Stimulated activated memory B cell treated with anti-CD40 and anti-IgM and Interleukin-4, amounts not matched to agents 10 μg/mL and 1 μg/mL and 100 μg/mL, for 72 hours (primary cell): ENCODE data around the gene TRIM42.

Source experiments
- ATAC-seq: fragments of 150-1000 bp; cut with Tn5 transposase; 2 replicates; pipeline ENCODE4 v1.10.0; 2021
- H3K27ac Mint-ChIP-seq: one replicate; pipeline ENCODE4 v1.8.0; 2022; ENCODE audit warnings: mild to moderate bottlenecking, mixed read lengths
- H3K27me3 Mint-ChIP-seq: one replicate; pipeline ENCODE4 v1.8.0; 2022; ENCODE audit warnings: mixed read lengths
- H3K36me3 Mint-ChIP-seq: one replicate; pipeline ENCODE4 v1.8.0; 2022; ENCODE audit warnings: mixed read lengths
- H3K4me1 Mint-ChIP-seq: one replicate; pipeline ENCODE4 v1.8.0; 2022; ENCODE audit warnings: mixed read lengths
- H3K4me3 Mint-ChIP-seq: one replicate; pipeline ENCODE4 v1.8.0; 2022; ENCODE audit warnings: mild to moderate bottlenecking, moderate library complexity, mixed read lengths
- H3K9me3 Mint-ChIP-seq: one replicate; pipeline ENCODE4 v1.8.0; 2022; ENCODE audit warnings: mixed read lengths

Gene TRIM42

GRCh38 chr3:140702281-140702680 lies 24.4 kb downstream of the TRIM42 start:
- ATAC-seq: no peak
- H3K27ac Mint-ChIP-seq: no peak overlapping the region
- H3K36me3 Mint-ChIP-seq: no peaks in the 10 kb centered on the region
- H3K4me3 Mint-ChIP-seq: no peak overlapping the region
- H3K4me1 Mint-ChIP-seq: no peaks in the 10 kb centered on the region
- no peaks in the 10 kb centered on the region for H3K27me3 Mint-ChIP-seq
- H3K9me3 Mint-ChIP-seq: peaks cover 7% of the 10 kb centered on the region

- Mint-ChIP-seq H3K4me1 (no peaks in the 10 kb centered on the region), H3K4me3 (no peak overlapping the region), H3K27ac (no peak overlapping the region), H3K9me3 (peaks cover 7% of the 10 kb centered on the region), H3K36me3 (no peaks in the 10 kb centered on the region), H3K27me3 (no peaks in the 10 kb centered on the region)
- no peak for ATAC-seq
These were observed 25.6 kb downstream of the TRIM42 start for GRCh38 chr3:140703496-140703895.

- Mint-ChIP-seq H3K27ac (no peak overlapping the region), H3K36me3 (no peaks in the 10 kb centered on the region), H3K9me3 (peaks cover 7% of the 10 kb centered on the region), H3K27me3 (no peaks in the 10 kb centered on the region), H3K4me3 (no peak overlapping the region), H3K4me1 (no peaks in the 10 kb centered on the region)
- ATAC-seq: no peak
These were observed 26.9 kb downstream of the TRIM42 start for GRCh38 chr3:140704733-140705132.

- no peak for ATAC-seq
- Mint-ChIP-seq H3K27ac (no peak overlapping the region), H3K9me3 (peaks cover 7% of the 10 kb centered on the region), H3K36me3 (no peaks in the 10 kb centered on the region), H3K27me3 (no peaks in the 10 kb centered on the region), H3K4me3 (no peak overlapping the region), H3K4me1 (no peaks in the 10 kb centered on the region)
These were observed 28.1 kb downstream of the TRIM42 start for GRCh38 chr3:140705954-140706353.

- H3K27ac Mint-ChIP-seq: no peak overlapping the region
- no peak overlapping the region for H3K4me3 Mint-ChIP-seq
- H3K36me3 Mint-ChIP-seq: no peaks in the 10 kb centered on the region
- no peaks in the 10 kb centered on the region for H3K4me1 Mint-ChIP-seq
- H3K9me3 Mint-ChIP-seq: peaks cover 7% of the 10 kb centered on the region
- no peak for ATAC-seq
- H3K27me3 Mint-ChIP-seq: no peaks in the 10 kb centered on the region
These were observed 28.5 kb downstream of the TRIM42 start for GRCh38 chr3:140706360-140706759.

GRCh38 chr3:140708815-140709214 lies 31.0 kb downstream of the TRIM42 start:
- no peaks in the 10 kb centered on the region for H3K4me1 Mint-ChIP-seq
- H3K4me3 Mint-ChIP-seq: no peak overlapping the region
- peaks cover 8% of the 10 kb centered on the region for H3K27me3 Mint-ChIP-seq
- peaks cover 7% of the 10 kb centered on the region for H3K9me3 Mint-ChIP-seq
- H3K27ac Mint-ChIP-seq: no peak overlapping the region
- H3K36me3 Mint-ChIP-seq: no peaks in the 10 kb centered on the region
- no peak for ATAC-seq

GRCh38 chr3:140709751-140710150 lies 31.9 kb downstream of the TRIM42 start:
- Mint-ChIP-seq H3K36me3 (no peaks in the 10 kb centered on the region), H3K27me3 (peaks cover 8% of the 10 kb centered on the region), H3K9me3 (peaks cover 7% of the 10 kb centered on the region), H3K4me3 (no peak overlapping the region), H3K4me1 (no peaks in the 10 kb centered on the region), H3K27ac (no peak overlapping the region)
- no peak for ATAC-seq

- Mint-ChIP-seq H3K27me3 (peaks cover 8% of the 10 kb centered on the region), H3K4me1 (no peaks in the 10 kb centered on the region), H3K9me3 (peaks cover 7% of the 10 kb centered on the region), H3K27ac (no peak overlapping the region), H3K36me3 (no peaks in the 10 kb centered on the region), H3K4me3 (no peak overlapping the region)
- ATAC-seq: no peak
These were observed 33.0 kb downstream of the TRIM42 start for GRCh38 chr3:140710711-140711389.

GRCh38 chr3:140711390-140712035 lies 33.6 kb downstream of the TRIM42 start:
- Mint-ChIP-seq H3K4me1 (no peaks in the 10 kb centered on the region), H3K9me3 (peaks cover 3% of the 10 kb centered on the region), H3K4me3 (no peak overlapping the region), H3K27ac (no peak overlapping the region), H3K27me3 (peaks cover 8% of the 10 kb centered on the region), H3K36me3 (no peaks in the 10 kb centered on the region)
- no peak for ATAC-seq

GRCh38 chr3:140712301-140712700 lies 34.4 kb downstream of the TRIM42 start:
- Mint-ChIP-seq H3K4me3 (no peak overlapping the region), H3K9me3 (no peaks in the 10 kb centered on the region), H3K4me1 (no peaks in the 10 kb centered on the region), H3K27me3 (peaks cover 8% of the 10 kb centered on the region), H3K27ac (no peak overlapping the region), H3K36me3 (no peaks in the 10 kb centered on the region)
- ATAC-seq: no peak

GRCh38 chr3:140715035-140715434 lies 37.2 kb downstream of the TRIM42 start:
- Mint-ChIP-seq H3K36me3 (no peaks in the 10 kb centered on the region), H3K9me3 (no peaks in the 10 kb centered on the region), H3K4me1 (no peaks in the 10 kb centered on the region), H3K27me3 (peaks cover 8% of the 10 kb centered on the region), H3K27ac (no peak overlapping the region), H3K4me3 (no peak overlapping the region)
- no peak for ATAC-seq

GRCh38 chr3:140717921-140718320 lies 40.1 kb downstream of the TRIM42 start:
- H3K4me1 Mint-ChIP-seq: no peaks in the 10 kb centered on the region
- peaks cover 11% of the 10 kb centered on the region for H3K27me3 Mint-ChIP-seq
- no peak overlapping the region for H3K4me3 Mint-ChIP-seq
- H3K27ac Mint-ChIP-seq: no peak overlapping the region
- peaks cover 3% of the 10 kb centered on the region for H3K9me3 Mint-ChIP-seq
- no peak for ATAC-seq
- H3K36me3 Mint-ChIP-seq: no peaks in the 10 kb centered on the region

- ATAC-seq: no peak
- no peaks in the 10 kb centered on the region for H3K36me3 Mint-ChIP-seq
These were observed 42.2 kb downstream of the TRIM42 start for GRCh38 chr3:140719841-140720614.

GRCh38 chr3:140723576-140723975 lies 45.7 kb downstream of the TRIM42 start:
- Mint-ChIP-seq H3K4me3 (no peak overlapping the region), H3K27me3 (peaks cover 8% of the 10 kb centered on the region), H3K27ac (no peak overlapping the region), H3K9me3 (peaks cover 3% of the 10 kb centered on the region), H3K36me3 (no peaks in the 10 kb centered on the region), H3K4me1 (no peaks in the 10 kb centered on the region)
- no peak for ATAC-seq

More at GRCh38 chr3:140719841-140720614, 42.2 kb downstream of the TRIM42 start:
- H3K27ac Mint-ChIP-seq: no peak overlapping the region
- peaks cover 8% of the 10 kb centered on the region for H3K27me3 Mint-ChIP-seq
- H3K9me3 Mint-ChIP-seq: peaks cover 3% of the 10 kb centered on the region
- no peak overlapping the region for H3K4me3 Mint-ChIP-seq
- H3K4me1 Mint-ChIP-seq: no peaks in the 10 kb centered on the region

GRCh38 chr3:140724856-140725812 lies 47.3 kb downstream of the TRIM42 start:
- Mint-ChIP-seq H3K27ac (no peak overlapping the region), H3K4me3 (no peak overlapping the region), H3K27me3 (peaks cover 8% of the 10 kb centered on the region), H3K9me3 (peaks cover 3% of the 10 kb centered on the region), H3K36me3 (no peaks in the 10 kb centered on the region), H3K4me1 (no peaks in the 10 kb centered on the region)
- peak; percentile 52 for ATAC-seq
